Dendritic cell treated with granulocyte-macrophage colony-stimulating factor and Interleukin-4, amounts not matched to agents 40 ng/mL and 50 ng/mL, for 4 days (primary cell): ENCODE results near the gene RPS6KB1.
"Not testable (repeated sequence)": the region's sequence is repeated elsewhere in the genome, so short reads cannot be mapped to it uniquely, and the experiment has no call there.

ENCODE experiments used
- H3K27ac Mint-ChIP-seq: one replicate; pipeline ENCODE4 v1.8.0; 2022; ENCODE audit warnings: mild to moderate bottlenecking, mixed read lengths
- H3K27me3 Mint-ChIP-seq: one replicate; pipeline ENCODE4 v1.8.0; 2022; ENCODE audit warnings: mild to moderate bottlenecking, mixed read lengths
- H3K36me3 Mint-ChIP-seq: one replicate; pipeline ENCODE4 v1.8.0; 2022; ENCODE audit warnings: low read depth, mixed read lengths
- H3K4me1 Mint-ChIP-seq: one replicate; pipeline ENCODE4 v1.8.0; 2022; ENCODE audit warnings: low read depth, mixed read lengths
- H3K4me3 Mint-ChIP-seq: one replicate; pipeline ENCODE4 v1.8.0; 2022; ENCODE audit warnings: mild to moderate bottlenecking, moderate library complexity, mixed read lengths
- H3K9me3 Mint-ChIP-seq: one replicate; pipeline ENCODE4 v1.8.0; 2022; ENCODE audit warnings: mixed read lengths
- intact Hi-C: fragments of 100-400 bp; cut with micrococcal nuclease; formaldehyde crosslinking; loops from one replicate; pipeline ENCODE4 v1.15.0; 2022

RPS6KB1 gene

DNA sequence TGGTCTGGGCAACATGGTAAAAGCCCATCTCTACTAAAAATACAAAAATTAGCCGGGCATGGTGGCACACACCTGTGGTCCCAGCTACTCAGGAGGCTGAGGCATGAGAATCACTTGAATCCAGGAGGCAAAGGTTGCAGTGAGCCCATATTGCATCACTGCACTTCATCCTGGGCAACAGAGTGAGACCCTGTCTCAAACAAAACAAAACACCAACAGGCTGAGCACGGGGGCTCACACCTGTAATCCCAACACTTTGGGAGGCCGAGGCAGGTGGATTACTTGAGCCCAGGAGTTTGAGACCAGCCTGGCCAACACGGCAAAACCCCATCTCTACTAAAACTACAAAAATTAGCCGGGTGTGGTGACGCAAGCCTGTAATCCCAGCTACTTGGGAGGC, 82.2 kb downstream of the RPS6KB1 start:
- H3K27ac Mint-ChIP-seq, H3K4me1 Mint-ChIP-seq, H3K9me3 Mint-ChIP-seq, H3K4me3 Mint-ChIP-seq, H3K36me3 Mint-ChIP-seq, H3K27me3 Mint-ChIP-seq, intact Hi-C loops: not testable (repeated sequence)

- intact Hi-C loops, H3K27ac Mint-ChIP-seq, H3K36me3 Mint-ChIP-seq, H3K4me1 Mint-ChIP-seq, H3K9me3 Mint-ChIP-seq, H3K27me3 Mint-ChIP-seq, H3K4me3 Mint-ChIP-seq: not testable (repeated sequence)
Observed at GRCh38 chr17:59996608-59997007, 103.7 kb downstream of the RPS6KB1 start.
